NCI-H146 (cell line): ENCODE data around the gene TCEANC.

Experiments
- DNase-seq: peaks from one replicate; lab custom pipeline; 2025; lab: John Stamatoyannopoulos, UW

The TCEANC gene

DNA sequence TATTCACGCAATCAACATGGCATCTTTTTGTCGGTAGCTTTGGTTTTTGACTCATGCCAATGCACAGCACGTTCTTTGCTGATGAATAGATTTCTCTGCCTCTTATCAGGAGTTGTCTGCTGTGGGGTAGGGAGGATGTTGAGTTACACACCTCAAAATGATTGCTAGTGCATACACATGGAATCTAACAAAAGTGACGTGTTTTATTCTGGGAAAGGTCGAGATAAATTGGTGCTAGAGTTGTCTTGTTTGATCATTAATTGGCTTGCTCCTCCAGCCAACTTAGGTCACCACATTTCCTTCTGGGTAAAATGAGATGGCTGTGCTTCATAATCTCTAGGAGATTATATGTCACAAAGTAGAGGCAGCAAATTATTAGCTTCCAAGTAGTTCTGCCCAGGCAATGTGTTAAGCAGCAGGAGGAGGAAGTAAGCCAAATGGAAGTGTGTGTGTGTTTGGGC is 39.9 kb downstream of the TCEANC start:
- DNase-seq: no peak

DNA sequence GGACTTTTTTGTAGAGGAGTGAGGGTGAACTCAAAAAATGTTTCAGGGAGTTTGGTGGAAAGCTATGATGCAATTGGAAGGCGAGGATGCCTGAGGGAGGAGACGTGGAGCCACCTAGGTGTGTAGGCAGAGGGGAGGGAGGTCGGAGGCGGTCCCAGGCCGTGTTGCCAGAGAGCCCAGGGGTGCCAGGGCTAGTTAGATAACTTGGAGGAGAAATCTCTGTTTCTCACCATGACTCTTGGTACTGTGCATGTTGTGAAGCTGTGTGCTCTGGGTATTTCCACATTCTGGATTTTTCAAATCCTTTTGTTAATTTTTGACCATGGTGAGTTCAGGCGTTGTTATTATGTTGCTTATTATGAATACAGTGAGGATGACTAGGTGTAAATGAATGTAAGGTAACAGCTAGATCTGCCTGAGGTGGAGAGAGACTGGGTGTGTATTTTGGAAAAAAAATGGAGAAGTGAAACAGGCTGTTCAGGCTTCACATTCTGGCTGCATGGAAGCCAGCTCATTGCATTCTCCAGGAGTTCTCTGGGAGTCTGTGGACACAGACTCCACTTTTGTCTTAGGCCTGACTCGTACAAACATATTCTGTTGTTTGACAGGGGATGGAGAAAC is 40.5 kb downstream of the TCEANC start:
- DNase-seq: no peak

GRCh38 chrX:13694359-13694758 is 41.4 kb downstream of the TCEANC start:
- no peak for DNase-seq

DNA sequence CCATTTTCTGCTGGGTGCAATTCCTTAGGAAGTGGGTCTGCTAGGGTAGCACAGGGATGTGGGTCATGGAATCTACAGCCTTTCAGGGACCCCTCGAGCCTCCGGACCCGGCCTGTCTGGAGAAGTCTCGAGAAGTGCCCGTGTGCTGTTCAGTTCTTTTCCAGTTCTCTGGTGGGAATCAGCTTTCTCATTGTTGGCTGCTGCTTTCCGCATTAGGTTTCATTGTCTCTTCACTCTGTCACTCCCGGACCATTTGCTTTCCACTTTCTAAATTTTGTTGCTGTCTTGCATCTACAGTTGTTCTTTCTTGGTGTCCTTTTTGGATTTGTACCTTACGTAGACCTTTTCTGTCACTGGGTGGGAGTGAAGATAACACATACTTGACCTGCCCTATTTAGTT is 42.0 kb downstream of the TCEANC start:
- no peak for DNase-seq

DNA sequence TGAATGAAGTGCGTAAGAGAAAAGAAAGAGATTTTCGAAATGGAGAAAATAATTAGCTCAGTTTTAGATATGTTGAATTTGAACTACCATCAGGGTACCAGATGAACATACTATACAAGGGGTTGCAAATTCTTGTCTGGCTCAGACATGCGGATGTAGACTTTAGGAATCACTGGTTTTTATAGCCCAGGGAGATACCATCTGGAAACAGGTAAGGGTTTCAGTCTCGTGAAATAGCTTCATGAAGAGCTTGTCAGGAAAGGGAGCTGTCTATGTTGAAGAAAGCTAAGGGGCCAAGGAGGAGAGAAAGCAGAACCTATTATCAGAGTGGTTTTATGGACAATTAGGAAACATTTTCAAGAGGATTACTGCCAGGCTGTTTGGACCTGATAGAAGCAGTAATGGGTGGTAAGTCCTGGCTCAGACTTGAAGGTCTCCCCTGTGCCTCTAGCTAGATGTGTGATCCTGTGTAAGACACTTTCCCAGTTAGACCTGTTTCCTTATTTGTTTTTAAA is 42.7 kb downstream of the TCEANC start:
- no peak for DNase-seq

- DNase-seq: no peak
These were observed 44.5 kb downstream of the TCEANC start for GRCh38 chrX:13697455-13697854.

GRCh38 chrX:13697976-13698375 is 45.0 kb downstream of the TCEANC start:
- no peak for DNase-seq

GRCh38 chrX:13698432-13698831 is 45.5 kb downstream of the TCEANC start:
- DNase-seq: no peak

- DNase-seq: no peak
These were observed 46.4 kb downstream of the TCEANC start for GRCh38 chrX:13699183-13699826.

DNA sequence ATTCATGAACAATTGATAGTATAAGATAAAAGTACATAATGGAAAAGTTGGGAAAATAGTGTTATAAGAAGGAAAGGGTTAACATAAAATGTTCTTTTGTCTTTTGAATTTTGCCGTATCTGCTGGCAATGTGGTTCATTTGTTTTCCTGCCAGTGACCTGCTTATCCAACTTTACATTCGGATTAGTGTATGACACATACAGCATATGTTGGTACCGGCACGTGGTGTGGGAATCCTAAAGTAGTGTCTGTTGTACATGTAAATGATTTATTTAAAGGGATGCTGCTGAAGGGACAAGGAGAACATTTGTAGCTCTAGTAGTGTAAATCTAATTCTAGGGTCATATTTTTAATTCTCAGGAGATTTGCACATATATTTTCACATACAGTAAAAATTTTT is 47.4 kb downstream of the TCEANC start:
- DNase-seq: no peak

DNA sequence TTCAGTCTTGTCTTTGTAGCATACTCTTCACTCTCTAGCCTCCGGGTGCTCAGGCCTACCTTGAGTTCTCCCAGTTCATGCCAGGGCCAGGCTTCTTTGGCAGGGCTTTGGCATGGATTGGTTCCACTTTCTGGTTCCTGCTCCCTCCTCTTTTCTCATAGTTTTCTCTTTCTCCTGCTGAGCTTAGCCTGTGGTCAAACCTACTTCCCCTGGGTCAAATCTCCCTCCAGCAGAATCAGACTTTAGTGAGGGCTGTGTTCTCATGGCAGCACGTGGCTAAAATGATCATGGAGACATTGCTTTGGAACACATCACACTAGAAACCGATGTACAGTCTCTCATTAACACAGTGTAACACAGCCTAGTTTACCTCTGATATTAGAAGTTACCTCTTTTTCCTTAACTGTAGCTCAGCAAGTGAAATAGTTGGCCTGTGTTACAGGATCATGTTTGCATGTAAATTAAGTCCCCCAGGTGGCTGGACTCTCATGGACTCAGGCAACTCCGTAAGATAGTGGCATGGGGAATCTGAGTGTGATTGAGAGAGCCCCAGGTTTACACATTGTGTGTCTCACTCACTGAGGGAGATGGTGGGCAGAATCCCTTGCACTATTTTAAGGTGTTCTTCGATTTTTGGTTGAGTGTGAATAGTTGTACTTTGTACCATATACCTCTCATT is 49.3 kb downstream of the TCEANC start:
- DNase-seq: no peak

- no peak for DNase-seq
These were observed 50.2 kb downstream of the TCEANC start for GRCh38 chrX:13703135-13703534.

DNA sequence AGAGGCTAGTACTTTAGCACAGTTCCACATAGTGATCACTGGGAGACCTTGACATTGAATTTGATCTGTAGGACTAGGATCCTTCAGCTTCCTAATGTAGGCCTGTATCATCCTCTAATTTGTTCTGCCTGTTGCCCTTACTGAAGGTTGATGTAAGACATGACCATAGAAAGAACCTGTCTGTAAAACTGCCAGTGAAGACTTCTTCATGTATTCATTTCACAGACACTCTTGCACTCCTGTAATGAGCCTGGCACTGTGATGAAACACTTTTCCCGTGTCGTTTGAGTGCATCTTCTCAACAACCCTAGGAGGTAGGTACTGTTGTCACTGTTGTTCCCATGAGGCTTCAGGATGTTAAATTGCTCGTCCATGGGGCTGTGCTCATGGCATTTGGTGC is 50.6 kb downstream of the TCEANC start:
- DNase-seq: no peak

GRCh38 chrX:13711141-13711540 is 58.2 kb downstream of the TCEANC start:
- no peak for DNase-seq
